Fibroblast of lung (primary cell): ENCODE results near the gene ADCK1.
"Not testable (repeated sequence)": the region's sequence is repeated elsewhere in the genome, so short reads cannot be mapped to it uniquely, and the experiment has no call there.

Source experiments
- CTCF ChIP-seq, 2 donors: IDR thresholded peaks in 1 of 2; conservative IDR thresholded peaks in 1 of 2; 1 replicate in 1 of 2; 2 replicates in 1 of 2; pipeline ENCODE4 v1.5.1; 2011 to 2012; ENCODE audit warnings: low read length in 2 of 2, control low read depth in 1 of 2, inconsistent platforms in 1 of 2, low read depth in 1 of 2, mild to moderate bottlenecking in 1 of 2
- EZH2 ChIP-seq: IDR thresholded peaks from 2 replicates; pipeline ENCODE4 v1.5.1; 2012; ENCODE audit warnings: low read length, control low read depth, mild to moderate bottlenecking; ENCODE audit errors: missing control alignments

GRCh38 chr14:77959686-77960085, 159.8 kb downstream of the ADCK1 start:
- not testable (repeated sequence) for TF ChIP-seq CTCF (conservative IDR thresholded peaks at IDR 0.05 in 1 of 2, IDR thresholded peaks at IDR 0.05 in 1 of 2; ENCODE audit: low read depth in 1 of 2, low read length in 2 of 2); EZH2
